H9 (cell line): ENCODE results near the gene ZFPM1. TPM values are rescaled to one million over a fixed set of nuclear protein-coding genes. Genes with fewer than 3 reads are reported as not detected.
A peak's percentile ranks its signal among the peaks of the same experiment; 100 is the strongest.

ENCODE experiments used
- DNase-seq: peaks from one replicate; pipeline ENCODE4 v3.0.0-alpha.2; 2017
- H2AFZ ChIP-seq: one replicate; pipeline ENCODE4 v1.6.1; 2013; ENCODE audit warnings: mild to moderate bottlenecking, low read length, control low read depth, moderate library complexity
- H2AK5ac ChIP-seq: 2 replicates; pipeline ENCODE4 v1.6.1; 2013; ENCODE audit warnings: low read length, control low read depth, mixed read lengths; ENCODE audit not compliant: insufficient read length
- H2BK120ac ChIP-seq: one replicate; pipeline ENCODE4 v1.6.1; 2013; ENCODE audit warnings: low read depth, mild to moderate bottlenecking, low read length, control low read depth, inconsistent platforms; ENCODE audit not compliant: poor library complexity, severe bottlenecking
- H2BK12ac ChIP-seq: 2 replicates; pipeline ENCODE4 v1.6.1; 2013; ENCODE audit warnings: low read length, control low read depth, mixed read lengths, low read depth; ENCODE audit not compliant: insufficient read length
- H2BK15ac ChIP-seq: 2 replicates; pipeline ENCODE4 v1.6.1; 2013; ENCODE audit warnings: low read depth, low read length, control low read depth
- H2BK20ac ChIP-seq: one replicate; pipeline ENCODE4 v1.6.1; 2013; ENCODE audit warnings: low read depth, mild to moderate bottlenecking, low read length, control low read depth, inconsistent platforms; ENCODE audit not compliant: poor library complexity, severe bottlenecking
- H2BK5ac ChIP-seq: 2 replicates; pipeline ENCODE4 v1.6.1; 2013; ENCODE audit warnings: low read length, control low read depth, mixed read lengths; ENCODE audit not compliant: insufficient read length
- H3K14ac ChIP-seq: 2 replicates; pipeline ENCODE4 v1.6.1; 2013; ENCODE audit warnings: low read length, control low read depth; ENCODE audit not compliant: insufficient read depth
- H3K18ac ChIP-seq: 2 replicates; pipeline ENCODE4 v1.6.1; 2013; ENCODE audit warnings: low read depth, mild to moderate bottlenecking, mixed read lengths, low read length, control low read depth; ENCODE audit not compliant: insufficient read length
- H3K23ac ChIP-seq: 2 replicates; pipeline ENCODE4 v1.6.1; 2013; ENCODE audit warnings: low read length, control low read depth, mixed read lengths, low read depth; ENCODE audit not compliant: insufficient read length
- H3K23me2 ChIP-seq: 2 replicates; pipeline ENCODE4 v1.6.1; 2013; ENCODE audit warnings: low read depth, mild to moderate bottlenecking, mixed read lengths, low read length, control low read depth; ENCODE audit not compliant: insufficient read length, poor library complexity, severe bottlenecking
- H3K27ac ChIP-seq: 2 replicates; pipeline ENCODE4 v1.5.1; 2013; ENCODE audit warnings: low read length, control low read depth, mixed read lengths, low read depth; ENCODE audit not compliant: insufficient read length
- H3K27me3 ChIP-seq: 2 replicates; pipeline ENCODE4 v1.6.1; 2013; ENCODE audit warnings: low read length, control low read depth, inconsistent platforms; ENCODE audit not compliant: insufficient read depth
- H3K4ac ChIP-seq: 2 replicates; pipeline ENCODE4 v1.6.1; 2013; ENCODE audit warnings: low read depth, mild to moderate bottlenecking, control low read depth, inconsistent platforms, low read length, moderate library complexity
- H3K4me1 ChIP-seq: 2 replicates; pipeline ENCODE4 v1.6.1; 2013; ENCODE audit warnings: low read length, control low read depth, inconsistent platforms; ENCODE audit not compliant: insufficient read depth
- H3K4me2 ChIP-seq: 2 replicates; pipeline ENCODE4 v1.6.1; 2013; ENCODE audit warnings: low read length, control low read depth, mixed read lengths; ENCODE audit not compliant: insufficient read length, insufficient read depth
- H3K56ac ChIP-seq: 2 replicates; pipeline ENCODE4 v1.6.1; 2013; ENCODE audit warnings: low read depth, mild to moderate bottlenecking, mixed read lengths, low read length, control low read depth; ENCODE audit not compliant: insufficient read length
- H3K79me1 ChIP-seq: 2 replicates; pipeline ENCODE4 v1.6.1; 2013; ENCODE audit warnings: low read depth, mild to moderate bottlenecking, moderate library complexity, low read length, control low read depth, inconsistent platforms; ENCODE audit not compliant: insufficient read depth, poor library complexity, severe bottlenecking
- H3K79me2 ChIP-seq: 2 replicates; pipeline ENCODE4 v1.6.1; 2013; ENCODE audit warnings: low read length, control low read depth, inconsistent platforms; ENCODE audit not compliant: insufficient read depth
- H3K9ac ChIP-seq: 2 replicates; pipeline ENCODE4 v1.6.1; 2013; ENCODE audit warnings: low read length, control low read depth, mixed read lengths; ENCODE audit not compliant: insufficient read length; ENCODE audit errors: extremely low read depth
- H3K9me3 ChIP-seq: one replicate; pipeline ENCODE4 v1.6.1; 2013; ENCODE audit warnings: low read depth, low read length, inconsistent platforms; ENCODE audit not compliant: control insufficient read depth
- H3T11ph ChIP-seq: one replicate; pipeline ENCODE4 v1.6.1; 2013; ENCODE audit warnings: mild to moderate bottlenecking, low read length, control low read depth, inconsistent platforms
- H4K20me1 ChIP-seq: one replicate; pipeline ENCODE4 v1.6.1; 2013; ENCODE audit not compliant: control insufficient read depth, insufficient read length, insufficient read depth
- H4K5ac ChIP-seq: 2 replicates; pipeline ENCODE4 v1.6.1; 2013; ENCODE audit warnings: low read depth, mild to moderate bottlenecking, mixed read lengths, low read length, control low read depth; ENCODE audit not compliant: insufficient read length
- H4K8ac ChIP-seq: replicated peaks from 2 replicates; pipeline ENCODE4 v1.6.1; 2013; ENCODE audit warnings: low read length, control low read depth, mixed read lengths, low read depth; ENCODE audit not compliant: insufficient read length
- H4K91ac ChIP-seq: 2 replicates; pipeline ENCODE4 v1.6.1; 2013; ENCODE audit warnings: low read depth, mild to moderate bottlenecking, moderate library complexity, mixed read lengths, low read length, control low read depth; ENCODE audit not compliant: insufficient read length
- H3K27ac Mint-ChIP-seq, 3 experiments: 2 replicates in 2 of 3; 3 replicates in 1 of 3; pipeline ENCODE4 v1.8.0; 2020 to 2021; ENCODE audit warnings: mixed read lengths in 3 of 3, mild to moderate bottlenecking in 1 of 3, moderate library complexity in 1 of 3
- H3K27me3 Mint-ChIP-seq: 2 replicates; pipeline ENCODE4 v1.8.0; 2021; ENCODE audit warnings: low read depth, mild to moderate bottlenecking, moderate library complexity, mixed read lengths
- H3K36me3 Mint-ChIP-seq, 3 experiments: 2 replicates in 2 of 3; 3 replicates in 1 of 3; pipeline ENCODE4 v1.8.0; 2020 to 2021; ENCODE audit warnings: low read depth in 3 of 3, mixed read lengths in 3 of 3; ENCODE audit not compliant: insufficient read depth in 1 of 3
- H3K4me1 Mint-ChIP-seq, 2 experiments: 2 replicates each; pipeline ENCODE4 v1.8.0; 2020; ENCODE audit warnings: mixed read lengths in 2 of 2
- H3K4me3 Mint-ChIP-seq, 2 experiments: 2 replicates in 1 of 2; 3 replicates in 1 of 2; pipeline ENCODE4 v1.8.0; 2020 to 2021; ENCODE audit warnings: mild to moderate bottlenecking in 2 of 2, mixed read lengths in 2 of 2, moderate library complexity in 1 of 2
- H3K9me3 Mint-ChIP-seq, 2 experiments: 2 replicates in 1 of 2; 3 replicates in 1 of 2; pipeline ENCODE4 v1.8.0; 2020; ENCODE audit warnings: mild to moderate bottlenecking in 2 of 2, mixed read lengths in 2 of 2, moderate library complexity in 1 of 2
- CTCF ChIP-seq: fragments of 200-600 bp; sonication (generic); conservative IDR thresholded peaks from 3 replicates; pipeline ENCODE4 v1.8.0; 2021; ENCODE audit warnings: antibody characterized with exemption, mild to moderate bottlenecking
- WGBS: extraction: QIAGEN DNeasy Blood & Tissue Kit; methylation state at CpG from one replicate; pipeline ENCODE4 v1.1.7; 2013; ENCODE audit warnings: missing lambda C conversion rate, low lambda C conversion rate, mixed read lengths; ENCODE audit not compliant: insufficient read length; ENCODE audit errors: extremely low coverage; 5-methylcytosine and 5-hydroxymethylcytosine counted together
- total RNA-seq: library from RNA; stranded (reverse); gene quantifications from 2 replicates; pipeline ENCODE4 v1.2.1, GENCODE V29; 2021

Gene ZFPM1
- total RNA-seq, 1 experiment from 2014 or later = 3.6 TPM

GRCh38 chr16:88569985-88570690 is 117.1 kb downstream of the ZFPM1 start, which contains the start of gene ZC3H18:
Gene ZC3H18, plus strand, starts transcription at chr16:88570403. Its CDS starts 6,721 bp downstream, at chr16:88577124.
- peaks cover 18% of the 10 kb centered on the region; the same call in 1 of the 2 replicates for H3K79me2 ChIP-seq

More at GRCh38 chr16:88569985-88570690, 117.1 kb downstream of the ZFPM1 start, which contains the start of gene ZC3H18:
- peak within 1 kb of the TSS; percentile 99 for H3K18ac ChIP-seq
- no peak within 1 kb of the TSS for H3K4ac ChIP-seq
- no peak within 1 kb of the TSS for H4K5ac ChIP-seq
- Mint-ChIP-seq H3K36me3 (peaks cover 5 to 16% (median 16%) of the 10 kb centered on the region in 3 experiments; a peak in 5 of 7 replicates), H3K4me3 (peak within 1 kb of the TSS; percentile 88 to 92), H3K27ac (peak within 1 kb of the TSS; percentile 66 to 92 (median 90); a peak in 6 of 7 replicates), H3K27me3 (no peaks in the 10 kb centered on the region), H3K4me1 (peaks cover 19 to 20% of the 10 kb centered on the region in 2 experiments), H3K9me3 (no peaks in the 10 kb centered on the region; a peak in 2 of 5 replicates)
- H3K23ac ChIP-seq = no peak within 1 kb of the TSS
- no CpG with 5 or more reads among the region's 90 CpGs for WGBS
- no peak within 1 kb of the TSS for H3K27ac ChIP-seq
- peaks cover 12% of the 10 kb centered on the region for H3K23me2 ChIP-seq
- H3K14ac ChIP-seq = peak within 1 kb of the TSS; percentile 99
- H3K9ac ChIP-seq = peak within 1 kb of the TSS; percentile 97
- H3K27me3 ChIP-seq = no peaks in the 10 kb centered on the region
- H3K79me1 ChIP-seq = peaks cover 4% of the 10 kb centered on the region
- H4K20me1 ChIP-seq = no peaks in the 10 kb centered on the region
- no peak within 1 kb of the TSS for H2BK12ac ChIP-seq
- H4K91ac ChIP-seq = no peak within 1 kb of the TSS
- no peaks in the 10 kb centered on the region for H3K9me3 ChIP-seq
- H3K56ac ChIP-seq = no peak within 1 kb of the TSS
- H3K4me1 ChIP-seq = peaks cover 5% of the 10 kb centered on the region; the same call in 1 of the 2 replicates
- no peak within 1 kb of the TSS for H2AK5ac ChIP-seq
- DNase-seq = peak; percentile 94
- H4K8ac ChIP-seq = no peak within 1 kb of the TSS
- no peak within 1 kb of the TSS for H2BK120ac ChIP-seq
- no peak within 1 kb of the TSS for H3T11ph ChIP-seq
- TF ChIP-seq CTCF = no peak
- H2BK5ac ChIP-seq = peak within 1 kb of the TSS; percentile 91
- H2AFZ ChIP-seq = no peak within 1 kb of the TSS
- no peak within 1 kb of the TSS for H2BK20ac ChIP-seq
- H2BK15ac ChIP-seq = no peak within 1 kb of the TSS
- peak within 1 kb of the TSS; percentile 84 for H3K4me2 ChIP-seq
